Esophagus (tissue), 2 donors: ENCODE measurements around the gene TTI1. TPM values are rescaled to one million over a fixed set of nuclear protein-coding genes. Genes with fewer than 3 reads are reported as not detected.

Source experiments
- H3K27ac ChIP-seq, 2 donors: one replicate each; pipeline ENCODE4 v1.5.1; 2013; ENCODE audit warnings: low read depth in 2 of 2, mild to moderate bottlenecking in 2 of 2, inconsistent platforms in 1 of 2, low read length in 1 of 2, moderate library complexity in 1 of 2
- H3K27me3 ChIP-seq, 2 donors: one replicate each; pipeline ENCODE4 v1.6.1; 2013; ENCODE audit warnings: low read length in 2 of 2, control low read depth in 1 of 2, mild to moderate bottlenecking in 1 of 2; ENCODE audit not compliant: insufficient read depth in 2 of 2, control insufficient read depth in 1 of 2
- H3K36me3 ChIP-seq, 2 donors: one replicate each; pipeline ENCODE4 v1.6.1; 2013; ENCODE audit warnings: low read length in 1 of 2; ENCODE audit not compliant: control insufficient read depth in 2 of 2, insufficient read depth in 2 of 2
- H3K4me1 ChIP-seq, 2 donors: one replicate each; pipeline ENCODE4 v1.6.1; 2013; ENCODE audit warnings: low read length in 1 of 2; ENCODE audit not compliant: control insufficient read depth in 2 of 2, insufficient read depth in 2 of 2
- H3K4me3 ChIP-seq, 2 donors: one replicate each; pipeline ENCODE4 v1.5.1; 2013; ENCODE audit warnings: low read length in 2 of 2, mild to moderate bottlenecking in 2 of 2, low read depth in 1 of 2, moderate library complexity in 1 of 2
- H3K9me3 ChIP-seq, 2 donors: one replicate each; pipeline ENCODE4 v1.6.1; 2013; ENCODE audit warnings: mild to moderate bottlenecking in 2 of 2, low read depth in 1 of 2, low read length in 1 of 2, moderate library complexity in 1 of 2; ENCODE audit not compliant: control insufficient read depth in 2 of 2, insufficient read depth in 1 of 2
- WGBS, 2 donors: extraction: QIAGEN DNeasy Blood & Tissue Kit; methylation state at CpG; one replicate each; pipeline ENCODE4 v1.1.7; 2013; 5-methylcytosine and 5-hydroxymethylcytosine counted together
- polyA plus RNA-seq, 2 donors: library from polyadenylated mRNA; stranded (reverse); fragments of 200-250 nt; gene quantifications; one replicate each; pipeline ENCODE4 v1.2.3, GENCODE V29; 2013
- donor health status: healthy with polysubstance abuse.
- donor health status: Bipolar disorder and iron deficiency.

Gene TTI1
- polyA plus RNA-seq, 2 donors, result 4.6 to 6.1 TPM

- Histone ChIP-seq H3K4me1 (peaks cover 1 to 4% of the 10 kb centered on the region in 2 donors), H3K36me3 (peaks cover 6 to 8% of the 10 kb centered on the region in 2 donors), H3K4me3 (no peak overlapping the region), H3K9me3 (no peaks in the 10 kb centered on the region), H3K27ac (no peak overlapping the region), H3K27me3 (no peaks in the 10 kb centered on the region)
- WGBS, 2 donors, result 70 to 77% methylated on average over 14 of the region's 14 CpGs
Observed at GRCh38 chr20:37984018-37984785, 49.1 kb downstream of the TTI1 start.

- Histone ChIP-seq H3K4me3 (no peak overlapping the region), H3K4me1 (peaks cover 1 to 4% of the 10 kb centered on the region in 2 donors), H3K36me3 (peaks cover 5 to 6% of the 10 kb centered on the region in 2 donors), H3K9me3 (no peaks in the 10 kb centered on the region), H3K27me3 (no peaks in the 10 kb centered on the region), H3K27ac (no peak overlapping the region)
- WGBS, 2 donors, result 92 to 93% methylated on average over 13 of the region's 13 CpGs
Observed at GRCh38 chr20:37983286-37983685, 50.0 kb downstream of the TTI1 start.

GRCh38 chr20:37981568-37981967 lies 51.7 kb downstream of the TTI1 start:
- no peaks in the 10 kb centered on the region for H3K27me3 ChIP-seq
- WGBS, 2 donors, result 94 to 97% methylated on average over 8 of the region's 8 CpGs
- peaks cover 0 to 6% of the 10 kb centered on the region in 2 donors for H3K36me3 ChIP-seq
- H3K4me1 ChIP-seq, result peaks cover 0 to 1% of the 10 kb centered on the region in 2 donors
- no peak overlapping the region for H3K27ac ChIP-seq
- H3K9me3 ChIP-seq, result no peaks in the 10 kb centered on the region
- H3K4me3 ChIP-seq, result no peak overlapping the region

GRCh38 chr20:37980876-37981275 lies 52.4 kb downstream of the TTI1 start:
- H3K9me3 ChIP-seq, result no peaks in the 10 kb centered on the region
- H3K27me3 ChIP-seq, result no peaks in the 10 kb centered on the region
- no peak overlapping the region for H3K4me3 ChIP-seq
- no peak overlapping the region for H3K27ac ChIP-seq
- no peaks in the 10 kb centered on the region for H3K4me1 ChIP-seq
- 94 to 98% methylated on average over 6 of the region's 6 CpGs for WGBS, 2 donors
- H3K36me3 ChIP-seq, result peaks cover 0 to 6% of the 10 kb centered on the region in 2 donors

GRCh38 chr20:37980383-37980782 lies 52.9 kb downstream of the TTI1 start:
- Histone ChIP-seq H3K27me3 (no peaks in the 10 kb centered on the region), H3K9me3 (no peaks in the 10 kb centered on the region)
- WGBS, 2 donors, result 83% methylated on average over 8 of the region's 8 CpGs

GRCh38 chr20:37979021-37979985 lies 54.0 kb downstream of the TTI1 start:
- Histone ChIP-seq H3K4me3 (no peak overlapping the region), H3K27ac (no peak overlapping the region), H3K4me1 (no peaks in the 10 kb centered on the region), H3K27me3 (no peaks in the 10 kb centered on the region), H3K36me3 (peaks cover 0 to 6% of the 10 kb centered on the region in 2 donors), H3K9me3 (no peaks in the 10 kb centered on the region)
- WGBS, 2 donors, result 87 to 93% methylated on average over 16 of the region's 16 CpGs

More at GRCh38 chr20:37980383-37980782, 52.9 kb downstream of the TTI1 start:
- H3K36me3 ChIP-seq, result peaks cover 0 to 6% of the 10 kb centered on the region in 2 donors
- no peak overlapping the region for H3K4me3 ChIP-seq
- no peaks in the 10 kb centered on the region for H3K4me1 ChIP-seq
- H3K27ac ChIP-seq, result no peak overlapping the region

- H3K4me3 ChIP-seq, result no peak overlapping the region
- no peak overlapping the region for H3K27ac ChIP-seq
- no peaks in the 10 kb centered on the region for H3K4me1 ChIP-seq
- no peaks in the 10 kb centered on the region for H3K9me3 ChIP-seq
- 82% methylated on average over 6 of the region's 6 CpGs for WGBS, 2 donors
- H3K36me3 ChIP-seq, result no peaks in the 10 kb centered on the region
- H3K27me3 ChIP-seq, result no peaks in the 10 kb centered on the region
Observed at GRCh38 chr20:37977786-37978185, 55.5 kb downstream of the TTI1 start.

- Histone ChIP-seq H3K27ac (no peak overlapping the region), H3K9me3 (no peaks in the 10 kb centered on the region), H3K36me3 (no peaks in the 10 kb centered on the region), H3K4me3 (no peak overlapping the region), H3K27me3 (no peaks in the 10 kb centered on the region), H3K4me1 (no peaks in the 10 kb centered on the region)
- WGBS, 2 donors, result 42 to 48% methylated on average over 10 to 12 of the region's 12 CpGs
Observed at GRCh38 chr20:37977338-37977737, 55.9 kb downstream of the TTI1 start.

- H3K27ac ChIP-seq, result no peak overlapping the region
- H3K4me1 ChIP-seq, result no peaks in the 10 kb centered on the region
- no peak overlapping the region for H3K4me3 ChIP-seq
- no peaks in the 10 kb centered on the region for H3K9me3 ChIP-seq
- WGBS, 2 donors, result 65 to 67% methylated on average over 10 of the region's 10 CpGs
- H3K36me3 ChIP-seq, result no peaks in the 10 kb centered on the region
- H3K27me3 ChIP-seq, result no peaks in the 10 kb centered on the region
Observed at GRCh38 chr20:37976887-37977286, 56.4 kb downstream of the TTI1 start.
